ENCODE results near the gene UBTF.

DNA sequence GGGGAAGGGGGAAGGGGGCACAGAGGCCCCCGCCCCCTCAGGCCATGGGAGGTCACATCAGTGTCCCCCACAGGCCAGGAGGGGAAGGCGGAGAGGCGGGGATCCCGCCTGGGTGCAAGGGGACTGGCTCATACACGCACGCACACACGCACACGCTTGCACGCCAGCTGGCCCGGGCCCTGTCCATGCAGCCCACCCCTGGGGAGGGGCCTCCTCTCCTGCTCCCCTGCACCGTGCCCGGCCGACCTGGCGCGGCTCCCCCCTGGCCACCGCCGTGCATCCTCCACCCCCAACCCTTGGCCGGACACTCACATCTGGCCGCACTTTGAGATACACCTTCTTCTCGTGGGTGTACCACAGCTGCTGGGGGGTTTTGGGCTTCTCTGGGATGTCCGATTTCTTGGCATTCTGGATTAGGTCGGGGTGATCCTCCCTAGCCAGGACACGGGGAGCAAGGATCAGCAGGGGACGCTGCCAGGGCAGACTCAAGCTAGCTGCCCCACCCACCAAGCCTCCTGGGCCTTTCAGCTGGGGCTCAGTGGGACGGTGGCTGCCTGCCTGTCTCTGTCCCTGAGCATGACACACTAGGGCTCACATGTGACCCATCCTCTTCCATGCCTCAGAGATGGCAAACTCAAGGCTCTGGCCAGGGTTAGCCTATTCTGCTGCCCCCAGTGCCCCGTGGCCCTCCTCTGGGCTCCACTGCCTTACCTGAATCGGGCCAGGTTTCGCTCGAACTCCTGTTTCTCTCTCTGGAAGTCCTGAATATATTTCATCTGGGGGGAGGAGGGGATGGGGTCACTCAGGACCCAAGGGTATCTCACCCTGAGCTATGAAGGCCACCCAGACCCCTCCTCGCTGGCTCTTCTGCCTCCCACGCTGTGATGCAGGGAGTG is 6.7 kb downstream of the UBTF start:
- TF ChIP-seq, protein P1, sequence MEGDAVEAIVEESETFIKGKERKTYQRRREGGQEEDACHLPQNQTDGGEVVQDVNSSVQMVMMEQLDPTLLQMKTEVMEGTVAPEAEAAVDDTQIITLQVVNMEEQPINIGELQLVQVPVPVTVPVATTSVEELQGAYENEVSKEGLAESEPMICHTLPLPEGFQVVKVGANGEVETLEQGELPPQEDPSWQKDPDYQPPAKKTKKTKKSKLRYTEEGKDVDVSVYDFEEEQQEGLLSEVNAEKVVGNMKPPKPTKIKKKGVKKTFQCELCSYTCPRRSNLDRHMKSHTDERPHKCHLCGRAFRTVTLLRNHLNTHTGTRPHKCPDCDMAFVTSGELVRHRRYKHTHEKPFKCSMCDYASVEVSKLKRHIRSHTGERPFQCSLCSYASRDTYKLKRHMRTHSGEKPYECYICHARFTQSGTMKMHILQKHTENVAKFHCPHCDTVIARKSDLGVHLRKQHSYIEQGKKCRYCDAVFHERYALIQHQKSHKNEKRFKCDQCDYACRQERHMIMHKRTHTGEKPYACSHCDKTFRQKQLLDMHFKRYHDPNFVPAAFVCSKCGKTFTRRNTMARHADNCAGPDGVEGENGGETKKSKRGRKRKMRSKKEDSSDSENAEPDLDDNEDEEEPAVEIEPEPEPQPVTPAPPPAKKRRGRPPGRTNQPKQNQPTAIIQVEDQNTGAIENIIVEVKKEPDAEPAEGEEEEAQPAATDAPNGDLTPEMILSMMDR (IDR thresholded peaks at IDR 0.05), result no peak
- TF ChIP-seq EZH2 (IDR thresholded peaks at IDR 0.05; ENCODE audit: borderline replicate concordance, insufficient read depth, low read depth, low read length, poor library complexity, severe bottlenecking), result no peak

All from B cell (primary cell).